CD4-positive, alpha-beta T cell (primary cell): ENCODE data around the gene CTAGE1. TPM values are rescaled to one million over a fixed set of nuclear protein-coding genes. Genes with fewer than 3 reads are reported as not detected.

Source experiments
- ATAC-seq: fragments of 200-7000 bp; cut with Tn5 transposase; one replicate; pipeline ENCODE4 v1.10.0; 2022; ENCODE audit warnings: mild to moderate bottlenecking; ENCODE audit not compliant: poor library complexity
- CTCF ChIA-PET: fragments of 350-600 bp; sonication (Branson Sonifier 250); formaldehyde crosslinking; loops from one replicate; lab custom pipeline; 2021; ENCODE audit warnings: antibody characterized with exemption, inconsistent platforms; lab: Charles Lee
- POLR2A ChIA-PET: fragments of 350-600 bp; sonication (Branson Sonifier 250); formaldehyde crosslinking; loops from one replicate; lab custom pipeline; 2021; ENCODE audit warnings: antibody characterized with exemption, inconsistent platforms; lab: Charles Lee
- DNase-seq, 14 experiments: peaks; one replicate each; pipeline ENCODE4 v3.0.0-alpha.2; 2013 to 2020; ENCODE audit warnings: mixed read lengths in 2 of 14
- H3K27ac ChIP-seq, 2 donors: one replicate each; pipeline versions ENCODE4 v1.5.1 to v1.7.0; 2013; ENCODE audit warnings: low read length in 2 of 2, low read depth in 1 of 2, mild to moderate bottlenecking in 1 of 2
- H3K27me3 ChIP-seq, 2 experiments: 1 replicate in 1 of 2; 2 replicates in 1 of 2; pipeline versions ENCODE4 v1.6.1 to v1.7.0; 2013; ENCODE audit warnings: low read length in 2 of 2, control low read depth in 1 of 2, mild to moderate bottlenecking in 1 of 2, moderate library complexity in 1 of 2; ENCODE audit not compliant: insufficient read depth in 2 of 2, control insufficient read depth in 1 of 2
- H3K36me3 ChIP-seq: one replicate; pipeline ENCODE4 v1.6.1; 2013; ENCODE audit warnings: low read length, control low read depth; ENCODE audit not compliant: insufficient read depth
- H3K4me1 ChIP-seq: one replicate; pipeline ENCODE4 v1.6.1; 2013; ENCODE audit warnings: low read length, control low read depth; ENCODE audit not compliant: insufficient read depth
- H3K4me3 ChIP-seq: one replicate; pipeline ENCODE4 v1.5.1; 2013; ENCODE audit warnings: mild to moderate bottlenecking, low read length, moderate library complexity
- H3K9me3 ChIP-seq, 2 experiments: 1 replicate in 1 of 2; 2 replicates in 1 of 2; pipeline versions ENCODE4 v1.6.1 to v1.7.0; 2013; ENCODE audit warnings: low read length in 2 of 2, mild to moderate bottlenecking in 2 of 2, control low read depth in 1 of 2, moderate library complexity in 1 of 2; ENCODE audit not compliant: control insufficient read depth in 1 of 2, insufficient read depth in 1 of 2
- H3K27ac Mint-ChIP-seq: one replicate; pipeline ENCODE4 v1.8.0; 2020; ENCODE audit warnings: mixed read lengths
- H3K27me3 Mint-ChIP-seq: one replicate; pipeline ENCODE4 v1.8.0; 2021; ENCODE audit warnings: mixed read lengths
- H3K36me3 Mint-ChIP-seq: one replicate; pipeline ENCODE4 v1.8.0; 2021; ENCODE audit warnings: low read depth, mixed read lengths
- H3K4me1 Mint-ChIP-seq: one replicate; pipeline ENCODE4 v1.8.0; 2021; ENCODE audit warnings: low read depth, mixed read lengths
- H3K4me3 Mint-ChIP-seq: one replicate; pipeline ENCODE4 v1.8.0; 2020; ENCODE audit warnings: mild to moderate bottlenecking, mixed read lengths
- H3K9me3 Mint-ChIP-seq: one replicate; pipeline ENCODE4 v1.8.0; 2020; ENCODE audit warnings: mixed read lengths
- CTCF ChIP-seq: fragments of 200-600 bp; IDR thresholded peaks from one replicate; pipeline ENCODE4 v1.8.0; 2022; ENCODE audit warnings: antibody characterized with exemption, mild to moderate bottlenecking
- intact Hi-C, 2 experiments: fragments of 100-400 bp; cut with DNase I in 1 of 2; cut with micrococcal nuclease in 1 of 2; formaldehyde crosslinking; loops; one replicate each; pipeline versions ENCODE4 v1.15.1 to v1.9.0; 2023 to 2025; cut with DNase I, micrococcal nuclease
- total RNA-seq, 174 experiments: library from RNA in 2 of 174; stranded (reverse) in 2 of 174; gene quantifications; one replicate each; pipeline ENCODE4 v1.2.3 and lab custom pipeline; 2021 to 2026

CTAGE1 gene
- total RNA-seq, 2 experiments from 2014 or later, result not detected

- Mint-ChIP-seq H3K27ac (no peak overlapping the region), H3K9me3 (peaks cover 2% of the 10 kb centered on the region), H3K4me1 (no peaks in the 10 kb centered on the region), H3K27me3 (no peaks in the 10 kb centered on the region), H3K4me3 (no peak overlapping the region), H3K36me3 (no peaks in the 10 kb centered on the region)
- Histone ChIP-seq H3K36me3 (no peaks in the 10 kb centered on the region), H3K9me3 (peaks cover 3 to 6% of the 10 kb centered on the region in 2 experiments), H3K4me1 (no peaks in the 10 kb centered on the region), H3K4me3 (no peak overlapping the region), H3K27me3 (no peaks in the 10 kb centered on the region), H3K27ac (no peak overlapping the region)
- intact Hi-C loops, result loop anchor here in 1 of 2 experiments (10.0 kb wide), 1 partner anchor 186 kb away; no protein-coding TSS in a partner anchor
- no peak for DNase-seq
- no peak for ATAC-seq
- CTCF ChIA-PET, result no interaction called here
- POLR2A ChIA-PET, result no interaction called here
- TF ChIP-seq CTCF, result no peak
These were observed 47.3 kb downstream of the CTAGE1 start for GRCh38 chr18:22370414-22370813.

- ChIA-PET POLR2A (interaction anchor here (0.7 kb wide), 1 partner anchor 47 kb away, joined by 3 read pairs; no protein-coding TSS in a partner anchor), CTCF (no interaction called here)
- Histone ChIP-seq H3K9me3 (peaks cover 0 to 3% of the 10 kb centered on the region in 2 experiments), H3K27me3 (no peaks in the 10 kb centered on the region), H3K4me1 (no peaks in the 10 kb centered on the region), H3K27ac (no peak overlapping the region), H3K4me3 (no peak overlapping the region), H3K36me3 (no peaks in the 10 kb centered on the region)
- no peaks in the 10 kb centered on the region for H3K36me3 Mint-ChIP-seq
- ATAC-seq (no peak), DNase-seq (no peak)
- H3K27me3 Mint-ChIP-seq, result no peaks in the 10 kb centered on the region
- H3K27ac Mint-ChIP-seq, result no peak overlapping the region
- no peak overlapping the region for H3K4me3 Mint-ChIP-seq
- H3K9me3 Mint-ChIP-seq, result peaks cover 2% of the 10 kb centered on the region
- H3K4me1 Mint-ChIP-seq, result no peaks in the 10 kb centered on the region
- intact Hi-C loops, result no loop called here
- TF ChIP-seq CTCF, result no peak
These were observed 49.7 kb downstream of the CTAGE1 start for GRCh38 chr18:22368021-22368420.

- H3K4me3 Mint-ChIP-seq, result no peak overlapping the region
- no peak for TF ChIP-seq CTCF
These were observed 50.4 kb downstream of the CTAGE1 start for GRCh38 chr18:22367303-22367702.

More at GRCh38 chr18:22367303-22367702, 50.4 kb downstream of the CTAGE1 start:
- no peak overlapping the region for H3K4me3 ChIP-seq
- H3K27ac ChIP-seq, result no peak overlapping the region
- H3K9me3 ChIP-seq, result peaks cover 0 to 3% of the 10 kb centered on the region in 2 experiments
- Mint-ChIP-seq H3K9me3 (no peaks in the 10 kb centered on the region), H3K27ac (no peak overlapping the region), H3K4me1 (no peaks in the 10 kb centered on the region), H3K36me3 (no peaks in the 10 kb centered on the region), H3K27me3 (no peaks in the 10 kb centered on the region)
- ChIA-PET CTCF (no interaction called here), POLR2A (no interaction called here)
- no peaks in the 10 kb centered on the region for H3K27me3 ChIP-seq
- DNase-seq (no peak), ATAC-seq (no peak)
- no peaks in the 10 kb centered on the region for H3K4me1 ChIP-seq
- intact Hi-C loops, result no loop called here
- H3K36me3 ChIP-seq, result no peaks in the 10 kb centered on the region
